ENCODE data around the gene ARHGEF28.

Gene ARHGEF28

GRCh38 chr5:73897893-73898292 is 271.9 kb downstream of the ARHGEF28 start:
- DNase-seq = no peak
- H3K27ac ChIP-seq = no peak overlapping the region
- in situ Hi-C loops (cut with HindIII; ENCODE audit: low pct_ligation_motif_present, low sequenced_read_pairs) = no loop called here
- no peaks in the 10 kb centered on the region for H3K27me3 ChIP-seq (replicated peaks)
- peaks cover 10% of the 10 kb centered on the region for H3K36me3 ChIP-seq (replicated peaks)
- H3K4me3 ChIP-seq (ENCODE audit: low read depth, low read length) = no peak overlapping the region
- TF ChIP-seq CTCF (IDR thresholded peaks at IDR 0.05; ENCODE audit: low read depth, low read length, missing control alignments) = no peak

- no peak overlapping the region for H3K4me3 ChIP-seq (ENCODE audit: low read depth, low read length)
- DNase-seq = no peak
- no peak overlapping the region for H3K27ac ChIP-seq
- peaks cover 7% of the 10 kb centered on the region for H3K36me3 ChIP-seq (replicated peaks)
- H3K27me3 ChIP-seq (replicated peaks) = no peaks in the 10 kb centered on the region
- in situ Hi-C loops (cut with HindIII; ENCODE audit: low pct_ligation_motif_present, low sequenced_read_pairs) = no loop called here
- TF ChIP-seq CTCF (IDR thresholded peaks at IDR 0.05; ENCODE audit: low read depth, low read length, missing control alignments) = no peak
Measured at GRCh38 chr5:73899055-73899454, 273.1 kb downstream of the ARHGEF28 start.

DNA sequence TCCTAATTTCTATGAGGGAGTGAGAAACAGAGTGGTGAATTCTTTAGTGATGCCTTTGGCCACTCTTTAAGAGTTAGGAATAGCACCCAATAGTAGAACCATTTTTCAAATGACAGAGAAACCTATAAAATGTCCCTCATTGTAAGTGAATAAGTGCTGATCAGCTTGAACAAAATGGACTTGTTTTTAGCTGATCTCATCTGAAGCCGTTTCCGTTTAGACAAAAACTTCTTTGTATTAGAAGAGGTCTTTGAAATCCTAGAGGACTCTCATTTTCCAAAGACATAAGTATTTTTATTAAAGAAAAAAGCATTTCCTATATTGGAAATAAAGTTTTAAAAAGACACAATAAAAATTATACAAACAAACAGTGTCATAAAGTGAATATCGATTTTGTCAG is 273.9 kb downstream of the ARHGEF28 start:
- no peaks in the 10 kb centered on the region for H3K27me3 ChIP-seq (replicated peaks)
- in situ Hi-C loops (cut with HindIII; ENCODE audit: low pct_ligation_motif_present, low sequenced_read_pairs) = loop anchor here (25.0 kb wide), 1 partner anchor 762 kb away; no protein-coding TSS in a partner anchor
- no peak overlapping the region for H3K27ac ChIP-seq
- H3K36me3 ChIP-seq (replicated peaks) = peaks cover 10% of the 10 kb centered on the region
- DNase-seq = no peak
- TF ChIP-seq CTCF (IDR thresholded peaks at IDR 0.05; ENCODE audit: low read depth, low read length, missing control alignments) = no peak
- no peak overlapping the region for H3K4me3 ChIP-seq (ENCODE audit: low read depth, low read length)

GRCh38 chr5:73900566-73900965 is 274.6 kb downstream of the ARHGEF28 start:
- H3K27me3 ChIP-seq (replicated peaks) = no peaks in the 10 kb centered on the region
- peaks cover 10% of the 10 kb centered on the region for H3K36me3 ChIP-seq (replicated peaks)

GRCh38 chr5:73901043-73901442 is 275.0 kb downstream of the ARHGEF28 start:
- peak; percentile 66 for DNase-seq
- in situ Hi-C loops (cut with HindIII; ENCODE audit: low pct_ligation_motif_present, low sequenced_read_pairs) = loop anchor here (25.0 kb wide), 1 partner anchor 761 kb away; no protein-coding TSS in a partner anchor
- TF ChIP-seq CTCF (IDR thresholded peaks at IDR 0.05; ENCODE audit: low read depth, low read length, missing control alignments) = no peak
- Histone ChIP-seq H3K4me3 (ENCODE audit: low read depth, low read length) (peak overlapping the region; percentile 13), H3K27ac (peak overlapping the region; percentile 27), H3K36me3 (replicated peaks) (peaks cover 10% of the 10 kb centered on the region), H3K27me3 (replicated peaks) (no peaks in the 10 kb centered on the region)

More at GRCh38 chr5:73900566-73900965, 274.6 kb downstream of the ARHGEF28 start:
- peak overlapping the region; percentile 27 for H3K27ac ChIP-seq
- in situ Hi-C loops (cut with HindIII; ENCODE audit: low pct_ligation_motif_present, low sequenced_read_pairs) = loop anchor here (25.0 kb wide), 1 partner anchor 762 kb away; no protein-coding TSS in a partner anchor
- no peak overlapping the region for H3K4me3 ChIP-seq (ENCODE audit: low read depth, low read length)
- TF ChIP-seq CTCF (IDR thresholded peaks at IDR 0.05; ENCODE audit: low read depth, low read length, missing control alignments) = no peak
- DNase-seq = no peak

DNA sequence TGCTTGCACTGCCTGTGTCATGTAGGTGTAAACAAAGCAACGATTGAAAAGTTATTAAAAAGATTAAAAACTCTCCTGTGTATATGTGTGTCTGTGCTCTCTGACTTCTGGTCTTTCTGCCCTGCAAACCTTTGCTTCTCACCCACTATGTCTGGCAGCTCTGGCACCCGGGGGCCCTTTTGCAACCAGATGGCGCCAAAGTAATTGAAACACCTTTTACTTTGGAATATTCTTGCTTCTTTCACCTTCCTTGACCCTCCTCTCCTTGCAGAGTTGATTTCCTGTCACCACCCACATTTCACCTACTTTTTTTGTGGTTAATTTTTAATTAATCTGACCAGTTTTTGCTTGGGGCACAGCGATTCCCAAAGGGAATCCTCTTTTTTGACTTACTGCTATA is 275.5 kb downstream of the ARHGEF28 start:
- no peak for DNase-seq
- in situ Hi-C loops (cut with HindIII; ENCODE audit: low pct_ligation_motif_present, low sequenced_read_pairs) = loop anchor here (25.0 kb wide), 1 partner anchor 761 kb away; no protein-coding TSS in a partner anchor
- Histone ChIP-seq H3K27ac (peak overlapping the region; percentile 27), H3K4me3 (ENCODE audit: low read depth, low read length) (peak overlapping the region; percentile 13), H3K27me3 (replicated peaks) (no peaks in the 10 kb centered on the region), H3K36me3 (replicated peaks) (peaks cover 10% of the 10 kb centered on the region)
- TF ChIP-seq CTCF (IDR thresholded peaks at IDR 0.05; ENCODE audit: low read depth, low read length, missing control alignments) = peak; percentile 45

Data from brain microvascular endothelial cell (primary cell).